NB4 (cell line): ENCODE results near the gene FGF12.

ENCODE experiments used
- CTCF ChIP-seq: IDR thresholded peaks from one replicate; pipeline ENCODE4 v1.5.1; 2012; ENCODE audit warnings: low read depth, low read length
- MYC ChIP-seq: IDR thresholded peaks from 2 replicates; pipeline ENCODE4 v1.6.1; 2011; ENCODE audit warnings: low read depth, low read length
- POLR2A ChIP-seq: IDR thresholded peaks from 2 replicates; pipeline ENCODE4 v1.6.1; 2011; ENCODE audit warnings: mild to moderate bottlenecking; ENCODE audit not compliant: insufficient read length; ENCODE audit errors: extremely low read depth
- TF ChIP-seq, protein P1 (sequence below): IDR thresholded peaks from 2 replicates; pipeline ENCODE4 v1.6.1; 2011; ENCODE audit warnings: low read depth, low read length

DNA sequence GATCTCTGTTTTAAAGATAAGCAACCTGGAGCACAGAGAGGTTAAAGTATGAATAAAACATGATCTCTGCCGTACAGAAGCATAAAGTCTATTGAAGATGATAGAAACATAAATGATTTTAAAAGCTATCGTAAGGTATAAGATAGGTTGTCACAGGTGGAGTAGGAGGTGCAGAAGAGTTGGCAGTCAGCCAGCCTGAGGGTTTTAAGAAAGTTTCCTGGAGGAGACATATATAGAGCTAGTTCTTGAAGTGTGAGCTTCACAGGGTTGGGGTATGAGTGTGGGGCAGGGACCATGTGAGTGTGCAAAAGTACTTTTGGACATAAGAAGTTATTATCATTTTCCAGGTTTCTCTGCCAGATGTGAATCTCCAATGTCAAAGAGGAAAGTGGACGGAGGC lies 3.9 kb upstream of the FGF12 start:
- TF ChIP-seq CTCF: no peak
- TF ChIP-seq POLR2A: no peak
- TF ChIP-seq, protein P1, sequence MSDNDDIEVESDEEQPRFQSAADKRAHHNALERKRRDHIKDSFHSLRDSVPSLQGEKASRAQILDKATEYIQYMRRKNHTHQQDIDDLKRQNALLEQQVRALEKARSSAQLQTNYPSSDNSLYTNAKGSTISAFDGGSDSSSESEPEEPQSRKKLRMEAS: no peak
- TF ChIP-seq MYC: no peak
